Naive thymus-derived CD4-positive, alpha-beta T cell (primary cell): ENCODE data around the gene ZNHIT1. TPM values are rescaled to one million over a fixed set of nuclear protein-coding genes. Genes with fewer than 3 reads are reported as not detected.

ENCODE experiments used
- ATAC-seq: fragments of 150-1000 bp; cut with Tn5 transposase; 2 replicates; pipeline ENCODE4 v1.10.0; 2021; ENCODE audit warnings: mild to moderate bottlenecking, moderate library complexity
- CTCF ChIA-PET: fragments of 350-600 bp; sonication (Branson Sonifier 250); formaldehyde crosslinking; loops from one replicate; lab custom pipeline; 2021; ENCODE audit warnings: antibody characterized with exemption; lab: Charles Lee
- POLR2A ChIA-PET: fragments of 350-600 bp; sonication (Branson Sonifier 250); formaldehyde crosslinking; loops from one replicate; lab custom pipeline; 2021; ENCODE audit warnings: antibody characterized with exemption, inconsistent platforms; lab: Charles Lee
- DNase-seq, 9 donors: peaks; one replicate each; pipeline versions ENCODE4 v3.0.0 to v3.0.0-alpha.2; 2020 to 2022; ENCODE audit warnings: mixed read lengths in 1 of 9
- H3K27ac ChIP-seq: one replicate; pipeline ENCODE4 v1.7.0; 2013; ENCODE audit warnings: mild to moderate bottlenecking, low read depth, low read length, moderate library complexity
- H3K27me3 ChIP-seq, 2 donors: one replicate each; pipeline ENCODE4 v1.7.0; 2013; ENCODE audit warnings: low read length in 2 of 2, mild to moderate bottlenecking in 2 of 2, moderate library complexity in 2 of 2; ENCODE audit not compliant: control insufficient read depth in 2 of 2, insufficient read depth in 2 of 2
- H3K36me3 ChIP-seq, 3 experiments: 1 replicate in 2 of 3; 2 replicates in 1 of 3; pipeline ENCODE4 v1.7.0; 2013; ENCODE audit warnings: low read length in 3 of 3, mild to moderate bottlenecking in 3 of 3, moderate library complexity in 1 of 3; ENCODE audit not compliant: insufficient read depth in 3 of 3, control insufficient read depth in 2 of 3
- H3K4me1 ChIP-seq, 2 donors: one replicate each; pipeline ENCODE4 v1.7.0; 2013; ENCODE audit warnings: low read length in 2 of 2, mild to moderate bottlenecking in 2 of 2, moderate library complexity in 1 of 2; ENCODE audit not compliant: control insufficient read depth in 2 of 2, insufficient read depth in 2 of 2
- H3K4me3 ChIP-seq: 2 replicates; pipeline ENCODE4 v1.7.0; 2013; ENCODE audit warnings: mild to moderate bottlenecking, low read length
- H3K9me3 ChIP-seq, 3 experiments: 1 replicate in 2 of 3; 2 replicates in 1 of 3; pipeline ENCODE4 v1.7.0; 2013; ENCODE audit warnings: low read length in 3 of 3; ENCODE audit not compliant: control insufficient read depth in 2 of 3
- H3K27ac Mint-ChIP-seq, 9 donors: one replicate each; pipeline ENCODE4 v1.8.0; 2020 to 2022; ENCODE audit warnings: mixed read lengths in 9 of 9, mild to moderate bottlenecking in 8 of 9, moderate library complexity in 5 of 9, inconsistent platforms in 2 of 9
- H3K27me3 Mint-ChIP-seq, 5 donors: one replicate each; pipeline ENCODE4 v1.8.0; 2021 to 2022; ENCODE audit warnings: mixed read lengths in 5 of 5, mild to moderate bottlenecking in 1 of 5
- H3K36me3 Mint-ChIP-seq, 5 donors: one replicate each; pipeline ENCODE4 v1.8.0; 2020 to 2022; ENCODE audit warnings: mixed read lengths in 5 of 5, mild to moderate bottlenecking in 3 of 5, inconsistent platforms in 1 of 5
- H3K4me1 Mint-ChIP-seq, 7 donors: one replicate each; pipeline ENCODE4 v1.8.0; 2020 to 2022; ENCODE audit warnings: mixed read lengths in 7 of 7, mild to moderate bottlenecking in 3 of 7, inconsistent platforms in 1 of 7
- H3K4me3 Mint-ChIP-seq, 10 donors: one replicate each; pipeline ENCODE4 v1.8.0; 2020 to 2022; ENCODE audit warnings: mild to moderate bottlenecking in 10 of 10, mixed read lengths in 10 of 10, moderate library complexity in 6 of 10, inconsistent platforms in 2 of 10
- H3K9me3 Mint-ChIP-seq, 11 donors: one replicate each; pipeline ENCODE4 v1.8.0; 2020 to 2022; ENCODE audit warnings: mixed read lengths in 11 of 11, mild to moderate bottlenecking in 4 of 11, inconsistent platforms in 1 of 11, moderate library complexity in 1 of 11
- intact Hi-C, 2 donors: fragments of 100-400 bp; cut with micrococcal nuclease; formaldehyde crosslinking; loops; one replicate each; pipeline ENCODE4 v1.15.1; 2023
- polyA plus RNA-seq, 2 donors: library from polyadenylated mRNA; unstranded; fragments of 300-500 nt; fragmentation: Illumina TruSeq; gene quantifications; one replicate each; pipeline ENCODE4 v1.2.3, GENCODE V29; 2021
- total RNA-seq, 6 experiments: library from RNA in 5 of 6; stranded (reverse) in 5 of 6; gene quantifications; 1 replicate in 5 of 6; 2 replicates in 1 of 6; pipeline ENCODE4 v1.2.3 and lab custom pipeline; 2021 to 2026

ZNHIT1 gene
- total and polyA plus RNA-seq, 7 experiments from 2014 or later: 32.1 to 72.1 (median 39.9) TPM

DNA sequence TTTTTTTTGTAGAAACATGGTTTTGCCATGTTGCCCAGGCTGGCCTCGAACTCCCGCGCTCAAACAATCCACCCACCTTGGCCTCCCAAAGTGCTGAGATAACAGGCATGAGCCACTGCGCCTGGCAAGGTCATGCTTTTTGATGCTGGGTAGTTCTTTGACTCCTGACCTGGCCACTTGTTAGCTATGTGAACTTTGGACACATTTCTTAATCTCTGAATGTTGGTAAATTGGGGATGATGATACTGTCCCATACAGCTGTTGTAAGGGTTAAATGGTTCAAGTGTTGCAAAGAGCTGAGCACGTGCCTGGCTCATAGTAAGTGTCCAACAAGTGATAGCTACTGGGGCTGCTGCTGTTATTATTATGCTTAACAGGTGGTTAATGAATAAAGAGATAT is 2.3 kb downstream of the ZNHIT1 start:
- intact Hi-C loops: no loop called here
- H3K4me1 Mint-ChIP-seq: peaks cover 27 to 53% (median 46%) of the 10 kb centered on the region in 7 donors

GRCh38 chr7:101222275-101222830 is 4.4 kb downstream of the ZNHIT1 start:
- no peaks in the 10 kb centered on the region for H3K9me3 Mint-ChIP-seq
- Histone ChIP-seq H3K4me1 (peaks cover 8% of the 10 kb centered on the region in 2 donors), H3K27me3 (no peaks in the 10 kb centered on the region), H3K4me3 (no peak overlapping the region), H3K9me3 (no peaks in the 10 kb centered on the region), H3K36me3 (peaks cover 0 to 54% (median 12%) of the 10 kb centered on the region in 3 experiments), H3K27ac (no peak overlapping the region)
- H3K27me3 Mint-ChIP-seq: no peaks in the 10 kb centered on the region
- no peak overlapping the region for H3K4me3 Mint-ChIP-seq
- intact Hi-C loops: no loop called here
- no peak overlapping the region for H3K27ac Mint-ChIP-seq
- CTCF ChIA-PET: interaction anchor here (0.8 kb wide), 1 partner anchor 22 kb away, joined by 3 read pairs; no protein-coding TSS in a partner anchor
- DNase-seq (no peak), ATAC-seq (no peak)
- POLR2A ChIA-PET: interaction anchor here (0.7 to 1.3 kb wide), 2 partner anchors 8 to 11 kb away, joined by 4 read pairs; no protein-coding TSS in a partner anchor
- peaks cover 0 to 23% (median 7%) of the 10 kb centered on the region in 5 donors for H3K36me3 Mint-ChIP-seq
- H3K4me1 Mint-ChIP-seq: peaks cover 18 to 41% (median 34%) of the 10 kb centered on the region in 7 donors

More for the DNA sequence above, 2.3 kb downstream of the ZNHIT1 start:
- Histone ChIP-seq H3K4me1 (peaks cover 15% of the 10 kb centered on the region in 2 donors), H3K27me3 (no peaks in the 10 kb centered on the region), H3K4me3 (no peak overlapping the region), H3K27ac (no peak overlapping the region), H3K9me3 (no peaks in the 10 kb centered on the region), H3K36me3 (peaks cover 0 to 44% (median 10%) of the 10 kb centered on the region in 3 experiments)
- ChIA-PET CTCF (no interaction called here), POLR2A (interaction anchor here (1.0 to 1.8 kb wide), 3 partner anchors 21 to 29 kb away, joined by 3 to 5 read pairs (median 4); no protein-coding TSS in a partner anchor)
- no peak for DNase-seq
- H3K36me3 Mint-ChIP-seq: peaks cover 0 to 28% (median 7%) of the 10 kb centered on the region in 5 donors
- peak overlapping the region in 8 of 10 donors; percentile 8 to 64 (median 50) for H3K4me3 Mint-ChIP-seq
- no peaks in the 10 kb centered on the region for H3K27me3 Mint-ChIP-seq
- H3K9me3 Mint-ChIP-seq: no peaks in the 10 kb centered on the region
- no peak for ATAC-seq
- peak overlapping the region in 1 of 9 donors; percentile 13 for H3K27ac Mint-ChIP-seq

DNA sequence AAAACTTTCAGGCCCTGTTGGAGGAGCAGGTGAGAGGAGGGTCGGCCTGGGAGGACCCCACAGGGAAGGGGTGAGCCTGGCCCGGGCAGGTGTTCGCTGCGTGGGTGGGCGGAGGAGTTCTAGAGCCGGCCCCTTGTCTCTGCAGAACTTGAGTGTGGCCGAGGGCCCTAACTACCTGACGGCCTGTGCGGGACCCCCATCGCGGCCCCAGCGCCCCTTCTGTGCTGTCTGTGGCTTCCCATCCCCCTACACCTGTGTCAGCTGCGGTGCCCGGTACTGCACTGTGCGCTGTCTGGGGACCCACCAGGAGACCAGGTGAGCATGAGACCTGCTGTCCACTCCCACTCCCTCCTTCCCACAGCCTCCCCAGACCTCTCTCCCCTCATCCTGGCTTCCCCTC is 5.6 kb downstream of the ZNHIT1 start:
- Mint-ChIP-seq H3K4me3 (no peak overlapping the region), H3K9me3 (no peaks in the 10 kb centered on the region), H3K27me3 (no peaks in the 10 kb centered on the region), H3K4me1 (peaks cover 16 to 34% (median 28%) of the 10 kb centered on the region in 7 donors), H3K27ac (no peak overlapping the region), H3K36me3 (peaks cover 0 to 23% (median 7%) of the 10 kb centered on the region in 5 donors)
- POLR2A ChIA-PET: no interaction called here
- Histone ChIP-seq H3K27me3 (no peaks in the 10 kb centered on the region), H3K9me3 (no peaks in the 10 kb centered on the region), H3K4me1 (peaks cover 5 to 6% of the 10 kb centered on the region in 2 donors), H3K27ac (no peak overlapping the region), H3K4me3 (no peak overlapping the region), H3K36me3 (peaks cover 0 to 54% (median 12%) of the 10 kb centered on the region in 3 experiments)
- ATAC-seq: no peak
- DNase-seq: no peak
- CTCF ChIA-PET: no interaction called here
- intact Hi-C loops: no loop called here

DNA sequence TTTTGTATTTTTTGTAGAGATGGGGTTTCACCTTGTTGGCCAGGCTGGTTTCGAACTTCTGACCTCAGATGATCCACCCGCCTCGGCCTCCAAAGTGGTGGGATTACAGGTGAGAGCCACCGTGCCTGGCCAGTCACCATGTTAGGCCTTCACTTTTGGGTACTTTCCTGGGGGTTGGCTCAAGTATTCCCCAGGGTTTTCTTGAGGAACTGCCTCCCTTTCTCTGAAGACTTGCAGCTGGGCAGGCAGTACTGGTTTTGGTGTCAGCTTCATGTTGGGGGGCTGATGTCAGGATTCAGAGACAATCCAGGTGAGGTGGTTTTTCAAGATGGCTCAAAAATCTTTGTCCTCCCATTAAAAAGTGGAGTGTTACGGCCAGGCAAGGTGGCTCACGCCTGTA is 7.7 kb downstream of the ZNHIT1 start:
- ATAC-seq: no peak

GRCh38 chr7:101226721-101227120 is 8.8 kb downstream of the ZNHIT1 start:
- H3K27ac ChIP-seq: no peak overlapping the region
- CTCF ChIA-PET: interaction anchor here (0.9 kb wide), 1 partner anchor 18 kb away, joined by 3 read pairs; no protein-coding TSS in a partner anchor
- intact Hi-C loops: no loop called here
- Mint-ChIP-seq H3K4me1 (peaks cover 0 to 13% (median 11%) of the 10 kb centered on the region in 7 donors), H3K27me3 (no peaks in the 10 kb centered on the region), H3K27ac (no peak overlapping the region), H3K36me3 (peaks cover 0 to 24% (median 12%) of the 10 kb centered on the region in 5 donors), H3K9me3 (no peaks in the 10 kb centered on the region), H3K4me3 (no peak overlapping the region)
- POLR2A ChIA-PET: interaction anchor here (1.2 kb wide), 1 partner anchor 9 kb away, joined by 5 read pairs; the partner anchor contains the start of gene ZNHIT1
- no peaks in the 10 kb centered on the region for H3K9me3 ChIP-seq
- no peak for ATAC-seq
- H3K27me3 ChIP-seq: no peaks in the 10 kb centered on the region
- no peak overlapping the region for H3K4me3 ChIP-seq
- H3K36me3 ChIP-seq: peaks cover 0 to 69% (median 12%) of the 10 kb centered on the region in 3 experiments
- H3K4me1 ChIP-seq: no peaks in the 10 kb centered on the region
- no peak for DNase-seq

More for the DNA sequence above, 7.7 kb downstream of the ZNHIT1 start:
- H3K9me3 ChIP-seq: no peaks in the 10 kb centered on the region
- no peaks in the 10 kb centered on the region for H3K27me3 ChIP-seq
- POLR2A ChIA-PET: no interaction called here
- Mint-ChIP-seq H3K36me3 (peaks cover 0 to 25% (median 11%) of the 10 kb centered on the region in 5 donors), H3K4me1 (peaks cover 1 to 19% (median 16%) of the 10 kb centered on the region in 7 donors), H3K9me3 (no peaks in the 10 kb centered on the region), H3K27me3 (no peaks in the 10 kb centered on the region), H3K4me3 (no peak overlapping the region), H3K27ac (no peak overlapping the region)
- no peak for DNase-seq
- CTCF ChIA-PET: no interaction called here
- no peaks in the 10 kb centered on the region for H3K4me1 ChIP-seq
- intact Hi-C loops: no loop called here
- H3K4me3 ChIP-seq: no peak overlapping the region
- no peak overlapping the region for H3K27ac ChIP-seq
- H3K36me3 ChIP-seq: peaks cover 0 to 65% (median 12%) of the 10 kb centered on the region in 3 experiments

DNA sequence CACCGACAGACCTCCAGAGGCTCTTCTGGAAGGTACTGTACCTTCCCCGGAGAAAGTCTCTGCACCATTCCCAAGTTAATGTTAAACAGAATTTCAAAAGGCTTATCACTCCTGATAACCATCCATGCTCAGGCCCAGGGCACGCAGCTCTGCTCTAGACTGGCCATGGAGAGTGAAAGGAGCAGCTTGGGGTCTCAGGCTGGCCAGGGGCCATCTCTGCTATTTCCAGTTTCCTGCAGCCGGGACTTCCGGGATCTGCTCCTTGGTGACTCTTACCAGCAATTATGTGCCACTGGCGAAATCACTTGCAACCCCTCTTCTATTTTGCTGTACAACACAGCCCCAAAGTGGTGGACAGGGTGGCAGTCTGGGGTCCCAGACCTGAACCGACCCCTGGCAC is 13.7 kb downstream of the ZNHIT1 start:
- ATAC-seq (no peak), DNase-seq (no peak)
- ChIA-PET CTCF (no interaction called here), POLR2A (no interaction called here)
- Mint-ChIP-seq H3K4me3 (no peak overlapping the region), H3K9me3 (no peaks in the 10 kb centered on the region), H3K4me1 (peaks cover 0 to 7% (median 5%) of the 10 kb centered on the region in 7 donors), H3K36me3 (peaks cover 0 to 7% (median 3%) of the 10 kb centered on the region in 5 donors), H3K27ac (peak overlapping the region in 1 of 9 donors; percentile 51), H3K27me3 (no peaks in the 10 kb centered on the region)
- Histone ChIP-seq H3K9me3 (no peaks in the 10 kb centered on the region), H3K27ac (no peak overlapping the region), H3K36me3 (peaks cover 0 to 42% (median 0%) of the 10 kb centered on the region in 3 experiments), H3K4me1 (no peaks in the 10 kb centered on the region), H3K27me3 (no peaks in the 10 kb centered on the region), H3K4me3 (no peak overlapping the region)
- intact Hi-C loops: no loop called here
